GM19397 (cell line): ENCODE results near the gene PSEN2.

Experiments used
- ATAC-seq: cut with Tn5 transposase; IDR thresholded peaks from one replicate; pipeline ENCODE4 v1.9.1; 2021; ENCODE audit warnings: mild to moderate bottlenecking, moderate library complexity; ENCODE audit not compliant: unreplicated experiment

PSEN2 gene

DNA sequence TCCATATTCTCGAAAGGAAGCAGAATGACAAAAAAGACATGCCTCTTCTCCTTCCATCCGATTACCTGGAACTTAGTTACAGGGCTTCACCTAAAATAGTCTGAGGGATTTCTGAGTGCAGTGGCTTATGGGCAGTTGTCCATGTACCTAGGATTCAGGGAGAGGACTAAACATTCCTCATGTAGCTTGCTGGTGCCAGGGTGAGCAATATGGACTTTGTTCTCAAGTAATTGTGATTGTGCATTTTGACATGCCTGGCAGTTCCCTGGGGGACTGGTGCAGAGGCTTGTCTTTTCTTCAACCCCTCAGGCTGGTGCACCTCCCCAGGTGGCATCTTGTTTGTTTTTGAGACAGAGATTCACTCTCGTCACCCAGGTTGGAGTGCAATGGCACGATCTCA lies 6.1 kb upstream of the PSEN2 start:
- no peak for ATAC-seq

GRCh38 chr1:226865590-226865989 lies 4.8 kb upstream of the PSEN2 start:
- ATAC-seq = no peak

- ATAC-seq = no peak
Observed at GRCh38 chr1:226867461-226868054, 2.9 kb upstream of the PSEN2 start.

DNA sequence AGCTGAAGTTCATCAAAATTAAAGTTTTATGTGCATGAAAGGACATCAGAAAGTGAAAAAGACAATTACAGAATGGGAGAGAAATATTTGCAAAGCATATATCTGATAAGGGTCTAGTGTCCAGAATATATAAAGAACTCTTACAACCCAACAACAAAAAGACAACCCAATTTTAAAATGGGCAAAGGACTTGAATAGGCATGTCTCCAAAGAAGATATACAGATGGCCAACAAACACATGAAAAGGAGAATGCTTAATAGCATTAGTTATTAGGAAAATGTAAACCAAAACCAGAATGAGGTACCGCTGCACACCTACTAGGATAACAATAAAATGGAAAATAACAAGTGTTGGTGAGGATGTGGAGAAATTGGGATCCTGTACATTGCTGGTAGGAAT lies 1.7 kb upstream of the PSEN2 start:
- no peak for ATAC-seq

- ATAC-seq = no peak
Observed at GRCh38 chr1:226870026-226870400, 403 bp upstream of the PSEN2 start.

GRCh38 chr1:226871636-226872327 lies 1.4 kb downstream of the PSEN2 start:
- ATAC-seq = no peak

DNA sequence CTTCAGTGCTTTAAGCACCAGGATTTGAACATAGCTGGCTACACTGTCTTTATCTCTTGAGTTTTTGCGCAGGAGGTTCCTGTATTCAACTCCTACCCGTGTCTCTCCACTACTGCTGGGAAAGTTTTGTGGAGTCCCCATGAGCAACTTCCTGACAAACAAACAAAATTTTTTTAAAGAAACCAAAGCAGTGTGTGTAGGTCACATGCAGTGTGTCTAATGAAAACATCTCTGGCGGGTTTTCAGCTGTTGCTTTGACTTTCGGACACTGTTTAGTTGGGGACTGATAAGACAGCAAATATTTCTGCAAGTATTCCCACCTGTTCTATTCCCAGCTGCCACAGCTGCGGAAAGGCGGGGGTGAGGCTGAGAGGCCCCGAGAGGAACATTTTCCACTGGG lies 2.0 kb downstream of the PSEN2 start:
- ATAC-seq = no peak

DNA sequence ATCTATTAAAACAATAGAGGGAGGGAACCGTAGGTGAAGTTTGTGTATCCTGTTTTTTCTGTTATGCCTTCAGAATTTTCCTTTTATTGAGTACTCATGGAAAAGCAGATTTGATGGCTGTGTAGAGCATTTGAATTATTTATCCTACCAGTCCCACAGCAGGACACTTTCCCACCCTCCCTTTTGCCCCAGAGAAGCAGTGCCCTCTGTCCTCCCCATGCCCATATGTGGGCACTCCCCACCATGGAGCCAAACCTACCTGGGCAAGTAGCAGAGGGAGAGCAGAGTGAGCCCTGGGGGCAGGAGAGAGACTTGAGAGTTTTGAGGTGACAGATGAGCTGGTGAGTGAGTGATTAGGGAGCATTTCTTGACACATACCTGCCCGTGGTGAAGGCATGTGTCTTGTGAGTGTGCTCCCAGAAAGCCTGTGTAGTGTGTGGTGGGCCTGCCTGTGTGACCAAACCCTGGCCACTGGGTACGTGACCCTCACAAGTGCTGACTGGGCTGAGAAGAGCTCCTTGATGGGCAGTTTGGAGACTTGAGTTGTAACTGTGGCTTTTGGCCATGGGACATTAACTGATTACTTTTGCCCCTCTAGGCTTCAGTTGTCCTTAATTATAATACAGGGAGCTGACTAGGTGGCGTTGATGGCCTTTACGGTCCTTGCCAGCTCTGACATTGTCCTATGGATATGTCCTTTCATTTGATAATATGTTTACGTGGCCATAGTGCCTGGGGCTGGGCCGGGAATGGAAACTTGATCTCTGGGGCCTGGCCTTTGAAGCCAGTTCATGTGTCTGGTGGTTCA lies 3.6 kb downstream of the PSEN2 start:
- no peak for ATAC-seq

DNA sequence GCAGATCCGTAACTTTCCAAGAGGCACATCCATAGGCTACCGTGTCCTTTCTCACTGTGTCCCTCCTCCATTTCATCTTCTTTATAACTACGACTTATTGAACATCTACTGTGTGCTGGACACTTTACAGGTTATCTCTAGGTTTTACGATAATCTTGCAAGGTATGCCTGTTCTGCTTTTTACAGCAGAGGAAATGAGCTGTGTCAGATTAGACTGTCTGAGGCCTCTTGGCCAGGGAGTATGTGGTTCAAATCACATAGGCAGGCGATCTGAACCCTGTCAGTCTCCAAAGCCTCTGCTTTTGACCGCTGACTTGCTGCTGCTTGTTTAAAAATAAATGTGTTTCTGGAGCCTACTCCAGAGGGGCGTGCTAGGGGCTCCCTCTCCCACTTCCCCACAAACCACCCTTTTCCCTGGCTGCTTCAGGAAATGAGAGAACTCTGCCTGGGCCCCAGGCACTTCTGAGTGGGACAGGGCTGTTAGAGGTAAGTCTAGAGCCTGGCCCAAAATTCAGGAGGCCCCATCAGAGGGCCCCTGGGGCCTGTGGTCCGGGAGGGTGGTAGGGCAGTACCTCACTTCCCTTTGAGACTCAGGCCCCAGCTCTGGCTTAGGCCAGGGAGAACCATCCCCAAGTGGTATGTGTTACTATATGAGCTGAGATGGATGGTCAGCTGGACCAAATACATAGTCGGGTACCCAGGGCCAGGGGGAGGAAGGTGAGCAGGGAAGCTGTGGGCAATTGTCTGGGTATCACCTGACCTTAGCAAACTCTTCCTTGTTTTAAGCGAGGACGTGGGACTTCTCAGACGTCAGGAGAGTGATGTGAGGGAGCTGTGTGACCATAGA lies 4.4 kb downstream of the PSEN2 start:
- no peak for ATAC-seq

GRCh38 chr1:226875641-226876295 lies 5.4 kb downstream of the PSEN2 start:
- ATAC-seq = no peak

GRCh38 chr1:226877669-226878068 lies 7.3 kb downstream of the PSEN2 start:
- ATAC-seq = no peak

DNA sequence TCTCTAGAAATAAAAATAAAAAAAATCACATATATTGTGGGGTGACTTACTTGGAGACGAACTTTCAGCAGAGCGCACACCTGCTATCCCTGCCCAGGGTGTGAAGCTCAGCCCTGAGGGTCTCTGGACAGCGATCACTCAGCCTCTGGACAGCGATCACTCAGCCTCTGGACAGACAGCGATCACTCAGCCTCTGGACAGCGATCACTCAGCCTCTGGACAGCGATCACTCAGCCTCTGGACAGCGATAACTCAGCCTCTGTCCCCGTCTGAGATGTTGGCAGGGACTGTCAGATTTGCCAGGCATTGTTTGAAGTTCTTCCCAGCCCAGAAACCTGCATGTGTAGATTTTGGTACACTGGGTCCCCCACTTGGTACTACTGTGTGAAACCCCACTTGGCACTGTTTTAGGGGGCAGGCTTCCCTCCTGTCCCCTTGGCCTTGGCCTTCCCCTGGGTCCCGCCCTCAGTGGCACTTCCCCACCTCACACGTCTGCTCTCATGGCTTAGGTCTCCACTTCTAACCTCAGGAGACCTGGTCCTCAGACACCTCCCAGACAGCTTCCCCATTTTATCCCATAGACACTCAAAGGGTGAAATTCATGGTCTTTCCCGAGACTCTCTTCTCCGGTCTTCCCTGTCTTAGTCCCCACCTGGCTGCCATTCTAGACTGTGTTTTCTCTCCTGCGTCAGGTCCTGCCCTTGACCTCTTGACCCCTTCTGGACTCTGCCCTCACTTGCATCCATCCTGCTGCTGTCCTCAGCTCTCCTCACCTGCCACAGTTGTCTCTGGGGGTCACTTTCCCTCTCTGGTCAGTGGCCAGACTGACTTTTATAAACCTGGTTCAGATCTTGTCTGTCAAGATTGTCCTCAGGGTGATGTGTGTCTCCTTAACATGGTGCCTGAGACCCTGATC lies 10.2 kb downstream of the PSEN2 start:
- ATAC-seq = no peak

DNA sequence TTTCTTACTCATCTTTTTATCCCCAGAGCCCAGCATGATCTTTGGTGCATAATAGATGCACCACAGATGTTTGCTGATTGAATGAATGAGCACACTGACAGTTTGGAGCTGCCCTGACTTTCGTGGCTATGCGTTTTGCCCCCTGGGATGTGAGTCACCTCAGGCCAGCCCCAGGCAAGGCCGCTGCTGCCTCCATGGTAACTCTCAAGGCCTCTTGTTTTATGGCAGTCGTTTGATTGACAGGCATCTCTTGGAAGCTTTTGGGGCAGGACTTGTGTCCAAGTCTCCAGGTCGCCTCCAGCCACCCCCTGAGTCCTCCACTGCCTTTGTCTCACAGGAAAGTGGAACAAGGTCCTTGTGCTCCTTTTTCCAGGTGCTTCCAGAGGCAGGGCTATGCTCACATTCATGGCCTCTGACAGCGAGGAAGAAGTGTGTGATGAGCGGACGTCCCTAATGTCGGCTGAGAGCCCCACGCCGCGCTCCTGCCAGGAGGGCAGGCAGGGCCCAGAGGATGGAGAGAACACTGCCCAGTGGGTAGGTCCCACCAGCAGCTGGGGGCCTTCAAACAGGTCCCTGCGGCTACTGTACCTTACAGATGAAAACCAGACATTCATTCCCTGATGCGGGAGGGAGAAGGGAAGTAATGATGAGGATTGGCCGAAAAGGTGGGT lies 11.2 kb downstream of the PSEN2 start:
- ATAC-seq = no peak

DNA sequence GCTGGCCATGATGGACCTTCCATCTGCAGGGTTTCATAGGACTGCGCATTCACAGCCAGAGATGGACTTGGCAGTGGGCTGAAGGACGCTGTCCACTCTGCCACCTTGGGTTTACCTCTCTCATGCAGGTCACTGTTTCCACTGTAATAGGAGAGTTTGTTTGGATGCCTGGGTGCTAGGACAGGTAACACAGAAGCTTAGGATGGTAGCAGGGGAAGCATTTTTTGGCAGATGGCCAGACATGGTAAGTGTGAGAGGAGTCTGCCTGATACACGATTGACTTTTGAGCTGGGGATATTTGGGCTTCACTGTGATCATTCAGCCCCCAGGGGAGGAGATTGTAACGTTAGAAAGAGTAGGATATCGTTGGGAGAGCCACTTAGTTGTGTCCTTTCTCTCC lies 11.8 kb downstream of the PSEN2 start:
- peak; percentile 2 for ATAC-seq

DNA sequence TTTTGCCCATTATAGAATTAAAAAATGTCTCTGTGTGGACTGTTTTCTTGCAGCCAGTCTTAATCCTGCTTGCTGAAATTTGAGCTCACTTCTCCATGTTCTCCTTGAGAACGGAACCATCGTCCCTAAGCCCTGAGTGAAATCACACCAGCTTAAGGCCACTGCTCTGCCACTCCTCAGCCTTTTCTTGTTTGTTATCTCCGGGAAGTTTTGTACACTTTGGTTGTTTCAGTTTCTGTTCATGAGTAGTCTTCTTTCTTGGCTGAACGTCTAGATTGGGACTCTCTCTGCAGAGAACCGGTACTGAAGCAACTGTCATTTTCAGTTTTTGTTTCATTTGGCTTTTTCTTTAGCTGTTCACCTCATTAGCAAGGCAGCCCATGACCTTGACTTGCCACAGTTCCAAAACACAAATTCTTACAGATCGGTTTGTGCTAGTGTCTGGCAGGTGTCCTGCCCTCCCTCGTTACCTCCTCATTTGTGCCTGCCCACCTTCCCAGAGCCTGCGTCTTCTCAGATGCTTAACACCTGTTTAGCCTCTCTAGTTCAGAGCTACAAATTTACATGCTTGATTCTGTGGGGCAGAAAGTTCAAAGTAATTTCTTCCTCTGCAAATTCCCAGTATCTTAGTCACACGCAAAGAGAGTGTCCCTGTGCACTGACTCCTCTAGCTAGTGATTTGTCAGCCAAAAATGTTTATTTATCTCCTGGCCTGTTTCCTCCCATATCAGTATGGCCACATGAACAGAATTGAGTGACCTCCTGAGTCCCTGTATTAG lies 12.4 kb downstream of the PSEN2 start:
- peak; percentile 85 for ATAC-seq

- no peak for ATAC-seq
Observed at GRCh38 chr1:226883630-226884029, 13.2 kb downstream of the PSEN2 start.

DNA sequence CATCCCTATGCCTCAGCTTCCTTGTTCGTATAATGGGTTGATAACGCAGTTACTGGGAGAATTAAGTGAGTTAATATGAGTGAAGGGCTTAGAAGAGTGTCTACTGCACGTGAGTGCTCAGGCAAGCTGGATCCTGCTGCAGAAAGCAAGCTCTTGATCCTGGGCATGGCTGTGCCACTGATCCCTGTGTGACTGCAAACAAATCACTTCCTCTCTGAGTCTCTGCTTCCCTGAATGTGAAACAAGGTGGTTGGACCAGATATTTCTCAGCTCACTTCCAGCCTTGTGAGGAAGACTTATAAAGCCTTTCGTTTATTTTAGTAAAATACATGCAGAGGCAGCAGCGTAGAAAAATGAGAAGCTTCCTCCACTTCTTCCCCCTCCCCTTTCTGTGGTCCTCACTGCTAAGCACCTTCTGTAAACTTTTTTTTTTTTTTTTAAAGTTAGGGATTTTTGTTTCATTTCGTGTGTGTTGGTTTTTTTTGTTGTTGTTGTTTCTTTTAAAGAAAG lies 13.8 kb downstream of the PSEN2 start:
- no peak for ATAC-seq
